ENCODE data around the gene AK5. TPM values are rescaled to one million over a fixed set of nuclear protein-coding genes. Genes with fewer than 3 reads are reported as not detected.

The AK5 gene
- total and polyA plus RNA-seq, 10 donors, result 0.33 to 16.3 (median 1.2) TPM

- Histone ChIP-seq H3K9me3 (peaks cover 0 to 6% (median 0%) of the 10 kb centered on the region in 8 donors), H3K27me3 (replicated peaks in 1 of 7) (no peaks in the 10 kb centered on the region), H3K36me3 (no peaks in the 10 kb centered on the region), H3K4me3 (no peak overlapping the region), H3K4me1 (no peaks in the 10 kb centered on the region), H3K27ac (no peak overlapping the region)
- DNase-seq, result no peak
- intact Hi-C loops (cut with DNase I; ENCODE audit: low total_unique reads), result no loop called here
- 78 to 92% (median 87%) methylated on average over 5 of the region's 5 CpGs for WGBS, 5 donors
- TF ChIP-seq POLR2AphosphoS5 (IDR thresholded peaks at IDR 0.05) (no peak), CTCF (IDR thresholded peaks at IDR 0.05 in 8 of 11, conservative IDR thresholded peaks at IDR 0.05 in 3 of 11) (no peak), POLR2A (IDR thresholded peaks at IDR 0.05) (no peak)
Measured at GRCh38 chr1:77499466-77499865, 217.6 kb downstream of the AK5 start.

- H3K27ac ChIP-seq, result no peak overlapping the region
- no peak for DNase-seq
- peaks cover 0 to 7% (median 0%) of the 10 kb centered on the region in 6 donors for H3K4me1 ChIP-seq
- no peak overlapping the region for H3K4me3 ChIP-seq
- H3K9me3 ChIP-seq, result no peaks in the 10 kb centered on the region
- 21 to 30% (median 27%) methylated on average over 4 of the region's 4 CpGs for WGBS, 5 donors
- intact Hi-C loops (cut with DNase I; ENCODE audit: low total_unique reads), result no loop called here
- TF ChIP-seq POLR2A (IDR thresholded peaks at IDR 0.05) (no peak), CTCF (IDR thresholded peaks at IDR 0.05 in 8 of 11, conservative IDR thresholded peaks at IDR 0.05 in 3 of 11) (no peak), POLR2AphosphoS5 (IDR thresholded peaks at IDR 0.05) (no peak)
- H3K27me3 ChIP-seq (replicated peaks in 1 of 7), result no peaks in the 10 kb centered on the region
- H3K36me3 ChIP-seq, result no peaks in the 10 kb centered on the region
Measured at GRCh38 chr1:77504986-77505385, 223.2 kb downstream of the AK5 start.

- no peak overlapping the region for H3K4me3 ChIP-seq
- DNase-seq, result no peak
- no peak overlapping the region for H3K27ac ChIP-seq
- H3K36me3 ChIP-seq, result no peaks in the 10 kb centered on the region
- intact Hi-C loops (cut with DNase I; ENCODE audit: low total_unique reads), result no loop called here
- whole genome bisulfite sequencing, 5 donors, result 87 to 96% (median 93%) methylated on average over 4 of the region's 4 CpGs
- TF ChIP-seq POLR2AphosphoS5 (IDR thresholded peaks at IDR 0.05), result no peak
- TF ChIP-seq CTCF (IDR thresholded peaks at IDR 0.05 in 8 of 11, conservative IDR thresholded peaks at IDR 0.05 in 3 of 11), result no peak
- TF ChIP-seq POLR2A (IDR thresholded peaks at IDR 0.05), result no peak
- no peaks in the 10 kb centered on the region for H3K27me3 ChIP-seq (replicated peaks in 1 of 7)
- peaks cover 0 to 7% (median 0%) of the 10 kb centered on the region in 6 donors for H3K4me1 ChIP-seq
- no peaks in the 10 kb centered on the region for H3K9me3 ChIP-seq
Measured at GRCh38 chr1:77506771-77507170, 225.0 kb downstream of the AK5 start.

GRCh38 chr1:77509051-77509492 lies 227.3 kb downstream of the AK5 start:
- TF ChIP-seq POLR2A (IDR thresholded peaks at IDR 0.05) (no peak), CTCF (IDR thresholded peaks at IDR 0.05 in 8 of 11, conservative IDR thresholded peaks at IDR 0.05 in 3 of 11) (no peak), POLR2AphosphoS5 (IDR thresholded peaks at IDR 0.05) (no peak)

More at GRCh38 chr1:77509051-77509492, 227.3 kb downstream of the AK5 start:
- no peaks in the 10 kb centered on the region for H3K27me3 ChIP-seq (replicated peaks in 1 of 7)
- 70 to 84% (median 80%) methylated on average over 3 of the region's 3 CpGs for WGBS, 5 donors
- peak overlapping the region in 1 of 8 donors; percentile 7 for H3K27ac ChIP-seq
- H3K36me3 ChIP-seq, result no peaks in the 10 kb centered on the region
- intact Hi-C loops (cut with DNase I; ENCODE audit: low total_unique reads), result no loop called here
- no peak overlapping the region for H3K4me3 ChIP-seq
- H3K4me1 ChIP-seq, result peaks cover 0 to 7% (median 0%) of the 10 kb centered on the region in 6 donors
- no peaks in the 10 kb centered on the region for H3K9me3 ChIP-seq
- no peak for DNase-seq
